Activated CD8-positive, alpha-beta memory T cell treated with anti-CD3 and anti-CD28 coated beads, Interleukin-2, amount 10 ng/mL, durations not matched to agents 7 days and 5 days (primary cell): ENCODE data around the gene FAM222B. TPM values are rescaled to one million over a fixed set of nuclear protein-coding genes. Genes with fewer than 3 reads are reported as not detected.

ENCODE experiments used
- ATAC-seq: fragments of 150-1000 bp; cut with Tn5 transposase; one replicate; pipeline ENCODE4 v1.10.0; 2021; ENCODE audit warnings: moderate library complexity
- CTCF ChIA-PET: fragments of 350-600 bp; sonication (Branson Sonifier 250); formaldehyde crosslinking; loops from one replicate; lab custom pipeline; 2021; ENCODE audit warnings: antibody characterized with exemption; lab: Charles Lee
- DNase-seq: peaks from one replicate; pipeline ENCODE4 v3.0.0-alpha.2; 2020
- H3K27ac Mint-ChIP-seq: one replicate; pipeline ENCODE4 v1.8.0; 2021; ENCODE audit warnings: mild to moderate bottlenecking, mixed read lengths
- H3K27me3 Mint-ChIP-seq: one replicate; pipeline ENCODE4 v1.8.0; 2021; ENCODE audit warnings: mixed read lengths
- H3K36me3 Mint-ChIP-seq: one replicate; pipeline ENCODE4 v1.8.0; 2021; ENCODE audit warnings: mild to moderate bottlenecking, mixed read lengths
- H3K4me1 Mint-ChIP-seq: one replicate; pipeline ENCODE4 v1.8.0; 2021; ENCODE audit warnings: mixed read lengths
- H3K4me3 Mint-ChIP-seq: one replicate; pipeline ENCODE4 v1.8.0; 2021; ENCODE audit warnings: mild to moderate bottlenecking, moderate library complexity, mixed read lengths
- H3K9me3 Mint-ChIP-seq: one replicate; pipeline ENCODE4 v1.8.0; 2022; ENCODE audit warnings: low read depth, mixed read lengths
- total RNA-seq, 2 experiments: library from RNA; stranded (reverse); gene quantifications; one replicate each; pipeline ENCODE4 v1.2.3, GENCODE V29; 2021

The FAM222B gene
- 10 to 100 TPM; 14.5 to 19.6 TPM for total RNA-seq

- Mint-ChIP-seq H3K27ac (peak within 1 kb of the TSS; percentile 96), H3K4me1 (peaks cover 21% of the 10 kb centered on the region), H3K27me3 (no peaks in the 10 kb centered on the region), H3K36me3 (peaks cover 4% of the 10 kb centered on the region), H3K9me3 (no peaks in the 10 kb centered on the region), H3K4me3 (peak within 1 kb of the TSS; percentile 99)
- DNase-seq = peak; percentile 90
- CTCF ChIA-PET = interaction anchor here (0.6 to 5.4 kb wide), 21 partner anchors 11 to 282 kb away, joined by 3 to 37 read pairs (median 5); partner anchors contain the start of genes DHRS13, FLOT2, NEK8 and TLCD1
- ATAC-seq = peak; percentile 100
Measured at GRCh38 chr17:28842282-28843012, at the start of gene FAM222B. Gene FAM222B (minus strand): TSS chr17:28842790. CDS start chr17:28766667, 76,123 bp downstream.

GRCh38 chr17:28892024-28892423, 49.4 kb upstream of the FAM222B start:
- no peaks in the 10 kb centered on the region for H3K27me3 Mint-ChIP-seq
- DNase-seq = no peak
- no peak overlapping the region for H3K4me3 Mint-ChIP-seq
- peaks cover 56% of the 10 kb centered on the region for H3K4me1 Mint-ChIP-seq
- peaks cover 23% of the 10 kb centered on the region for H3K36me3 Mint-ChIP-seq
- no peak for ATAC-seq
- H3K27ac Mint-ChIP-seq = peak overlapping the region; percentile 68
- no peaks in the 10 kb centered on the region for H3K9me3 Mint-ChIP-seq
- CTCF ChIA-PET = interaction anchor here (0.8 to 2.0 kb wide), 5 partner anchors 21 to 402 kb away, joined by 3 to 20 read pairs (median 5); partner anchors contain the start of genes FAM222B and TLCD1

GRCh38 chr17:28891201-28891600, 48.6 kb upstream of the FAM222B start:
- DNase-seq (no peak), ATAC-seq (no peak)
- no peak overlapping the region for H3K4me3 Mint-ChIP-seq
- H3K9me3 Mint-ChIP-seq = no peaks in the 10 kb centered on the region
- H3K4me1 Mint-ChIP-seq = peaks cover 52% of the 10 kb centered on the region
- CTCF ChIA-PET = interaction anchor here (0.9 to 2.8 kb wide), 4 partner anchors 10 to 165 kb away, joined by 3 to 11 read pairs (median 6); no protein-coding TSS in a partner anchor
- peak overlapping the region; percentile 68 for H3K27ac Mint-ChIP-seq
- peaks cover 23% of the 10 kb centered on the region for H3K36me3 Mint-ChIP-seq
- H3K27me3 Mint-ChIP-seq = no peaks in the 10 kb centered on the region

- Mint-ChIP-seq H3K27ac (peak overlapping the region; percentile 27), H3K9me3 (no peaks in the 10 kb centered on the region), H3K4me1 (peaks cover 42% of the 10 kb centered on the region), H3K27me3 (no peaks in the 10 kb centered on the region), H3K4me3 (no peak overlapping the region), H3K36me3 (peaks cover 21% of the 10 kb centered on the region)
- DNase-seq = no peak
- ATAC-seq = no peak
- CTCF ChIA-PET = interaction anchor here (0.7 to 2.8 kb wide), 5 partner anchors 9 to 163 kb away, joined by 3 to 11 read pairs (median 3); partner anchors contain the start of gene TLCD1
Measured at GRCh38 chr17:28889996-28890395, 47.4 kb upstream of the FAM222B start.

GRCh38 chr17:28888832-28889231, 46.2 kb upstream of the FAM222B start:
- Mint-ChIP-seq H3K27me3 (no peaks in the 10 kb centered on the region), H3K36me3 (peaks cover 21% of the 10 kb centered on the region), H3K4me3 (no peak overlapping the region), H3K4me1 (peaks cover 39% of the 10 kb centered on the region), H3K9me3 (no peaks in the 10 kb centered on the region), H3K27ac (no peak overlapping the region)
- no peak for DNase-seq
- CTCF ChIA-PET = interaction anchor here (2.8 kb wide), 1 partner anchor 13 kb away, joined by 11 read pairs; no protein-coding TSS in a partner anchor
- ATAC-seq = no peak

GRCh38 chr17:28887871-28888471, 45.4 kb upstream of the FAM222B start:
- ATAC-seq (no peak), DNase-seq (no peak)
- Mint-ChIP-seq H3K27me3 (no peaks in the 10 kb centered on the region), H3K4me1 (peaks cover 30% of the 10 kb centered on the region), H3K9me3 (no peaks in the 10 kb centered on the region), H3K27ac (no peak overlapping the region), H3K36me3 (peaks cover 16% of the 10 kb centered on the region), H3K4me3 (no peak overlapping the region)
- CTCF ChIA-PET = no interaction called here

GRCh38 chr17:28885951-28886350, 43.4 kb upstream of the FAM222B start:
- Mint-ChIP-seq H3K36me3 (peaks cover 17% of the 10 kb centered on the region), H3K4me1 (peaks cover 14% of the 10 kb centered on the region), H3K27ac (no peak overlapping the region), H3K4me3 (no peak overlapping the region), H3K9me3 (no peaks in the 10 kb centered on the region), H3K27me3 (no peaks in the 10 kb centered on the region)
- ATAC-seq = no peak
- DNase-seq = no peak
- CTCF ChIA-PET = interaction anchor here (1.0 to 2.3 kb wide), 2 partner anchors 18 to 122 kb away, joined by 3 to 6 read pairs; no protein-coding TSS in a partner anchor

GRCh38 chr17:28885363-28885762, 42.8 kb upstream of the FAM222B start:
- Mint-ChIP-seq H3K27me3 (no peaks in the 10 kb centered on the region), H3K36me3 (peaks cover 15% of the 10 kb centered on the region), H3K27ac (peak overlapping the region; percentile 1), H3K9me3 (no peaks in the 10 kb centered on the region), H3K4me1 (peaks cover 9% of the 10 kb centered on the region), H3K4me3 (no peak overlapping the region)
- no peak for DNase-seq
- no peak for ATAC-seq
- CTCF ChIA-PET = interaction anchor here (0.8 to 2.3 kb wide), 3 partner anchors 14 to 122 kb away, joined by 3 to 6 read pairs (median 3); no protein-coding TSS in a partner anchor

- Mint-ChIP-seq H3K27me3 (no peaks in the 10 kb centered on the region), H3K9me3 (no peaks in the 10 kb centered on the region), H3K4me1 (peaks cover 2% of the 10 kb centered on the region), H3K36me3 (peaks cover 15% of the 10 kb centered on the region), H3K27ac (no peak overlapping the region), H3K4me3 (no peak overlapping the region)
- ATAC-seq = no peak
- CTCF ChIA-PET = interaction anchor here (0.8 to 1.0 kb wide), 2 partner anchors 13 to 120 kb away, joined by 3 read pairs; no protein-coding TSS in a partner anchor
- DNase-seq = no peak
Measured at GRCh38 chr17:28883967-28884702, 41.5 kb upstream of the FAM222B start.

GRCh38 chr17:28882154-28882895, 39.7 kb upstream of the FAM222B start:
- H3K36me3 Mint-ChIP-seq = peaks cover 24% of the 10 kb centered on the region
- ATAC-seq (no peak), DNase-seq (no peak)
- CTCF ChIA-PET = interaction anchor here (1.0 to 1.1 kb wide), 2 partner anchors 20 to 33 kb away, joined by 4 to 6 read pairs; partner anchors contain the start of gene DHRS13
- H3K27ac Mint-ChIP-seq = no peak overlapping the region
- H3K27me3 Mint-ChIP-seq = no peaks in the 10 kb centered on the region
- peaks cover 6% of the 10 kb centered on the region for H3K4me1 Mint-ChIP-seq
- no peak overlapping the region for H3K4me3 Mint-ChIP-seq
- no peaks in the 10 kb centered on the region for H3K9me3 Mint-ChIP-seq

GRCh38 chr17:28881533-28882056, 39.0 kb upstream of the FAM222B start:
- CTCF ChIA-PET = no interaction called here
- peaks cover 24% of the 10 kb centered on the region for H3K36me3 Mint-ChIP-seq
- H3K27ac Mint-ChIP-seq = no peak overlapping the region
- H3K27me3 Mint-ChIP-seq = no peaks in the 10 kb centered on the region
- no peak for ATAC-seq
- H3K4me3 Mint-ChIP-seq = no peak overlapping the region
- peaks cover 6% of the 10 kb centered on the region for H3K4me1 Mint-ChIP-seq
- DNase-seq = no peak
- no peaks in the 10 kb centered on the region for H3K9me3 Mint-ChIP-seq

- peaks cover 24% of the 10 kb centered on the region for H3K36me3 Mint-ChIP-seq
- H3K4me1 Mint-ChIP-seq = peaks cover 16% of the 10 kb centered on the region
- DNase-seq (no peak), ATAC-seq (no peak)
- H3K27ac Mint-ChIP-seq = no peak overlapping the region
- CTCF ChIA-PET = no interaction called here
- no peaks in the 10 kb centered on the region for H3K9me3 Mint-ChIP-seq
- H3K4me3 Mint-ChIP-seq = no peak overlapping the region
- no peaks in the 10 kb centered on the region for H3K27me3 Mint-ChIP-seq
Measured at GRCh38 chr17:28880572-28880945, 38.0 kb upstream of the FAM222B start.
